ENCODE results near the gene OGA.

DNA sequence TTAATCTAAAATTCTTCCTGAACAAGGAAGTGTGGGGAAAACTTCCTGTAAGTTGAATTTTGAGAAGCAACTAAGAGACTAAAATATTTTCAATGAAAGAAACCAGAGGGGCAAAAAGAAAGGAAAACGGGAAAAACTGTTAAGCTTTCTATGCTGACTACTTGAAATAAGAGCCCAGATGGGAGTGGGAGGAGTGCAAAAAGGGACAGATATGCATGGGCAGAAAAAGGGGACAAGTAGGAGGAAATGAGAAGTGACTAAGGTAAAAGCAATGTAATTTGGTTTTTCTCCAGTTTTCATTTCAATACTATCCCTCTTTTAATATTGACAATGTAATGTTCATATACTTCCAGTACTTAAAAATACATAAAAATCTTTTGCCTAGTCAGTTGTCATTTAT, 11.1 kb downstream of the OGA start:
- TF ChIP-seq, protein P1, sequence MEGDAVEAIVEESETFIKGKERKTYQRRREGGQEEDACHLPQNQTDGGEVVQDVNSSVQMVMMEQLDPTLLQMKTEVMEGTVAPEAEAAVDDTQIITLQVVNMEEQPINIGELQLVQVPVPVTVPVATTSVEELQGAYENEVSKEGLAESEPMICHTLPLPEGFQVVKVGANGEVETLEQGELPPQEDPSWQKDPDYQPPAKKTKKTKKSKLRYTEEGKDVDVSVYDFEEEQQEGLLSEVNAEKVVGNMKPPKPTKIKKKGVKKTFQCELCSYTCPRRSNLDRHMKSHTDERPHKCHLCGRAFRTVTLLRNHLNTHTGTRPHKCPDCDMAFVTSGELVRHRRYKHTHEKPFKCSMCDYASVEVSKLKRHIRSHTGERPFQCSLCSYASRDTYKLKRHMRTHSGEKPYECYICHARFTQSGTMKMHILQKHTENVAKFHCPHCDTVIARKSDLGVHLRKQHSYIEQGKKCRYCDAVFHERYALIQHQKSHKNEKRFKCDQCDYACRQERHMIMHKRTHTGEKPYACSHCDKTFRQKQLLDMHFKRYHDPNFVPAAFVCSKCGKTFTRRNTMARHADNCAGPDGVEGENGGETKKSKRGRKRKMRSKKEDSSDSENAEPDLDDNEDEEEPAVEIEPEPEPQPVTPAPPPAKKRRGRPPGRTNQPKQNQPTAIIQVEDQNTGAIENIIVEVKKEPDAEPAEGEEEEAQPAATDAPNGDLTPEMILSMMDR (IDR thresholded peaks at IDR 0.05; ENCODE audit: insufficient read depth, low read depth, low read length), result no peak
- no peak for TF ChIP-seq EZH2 (IDR thresholded peaks at IDR 0.05; ENCODE audit: insufficient read depth, low read length)
